Loucy (cell line): ENCODE results near the gene CTIF.

Experiments used
- H2AFZ ChIP-seq: fragments of 200-600 bp; sonication (generic); 2 replicates; pipeline ENCODE4 v1.6.0; 2016; ENCODE audit warnings: antibody characterized with exemption, mild to moderate bottlenecking, low read length, moderate library complexity
- H3F3A ChIP-seq: fragments of 200-600 bp; 2 replicates; pipeline ENCODE4 v1.6.0; 2016; ENCODE audit warnings: antibody characterized with exemption, low read depth, mild to moderate bottlenecking
- H3K27me3 ChIP-seq: fragments of 200-600 bp; sonication (generic); 2 replicates; pipeline ENCODE4 v1.6.1; 2014; ENCODE audit warnings: low read length, mild to moderate bottlenecking; ENCODE audit not compliant: insufficient read depth, poor library complexity, severe bottlenecking
- H3K36me3 ChIP-seq: fragments of 200-600 bp; sonication (generic); 2 replicates; pipeline ENCODE4 v1.6.1; 2016; ENCODE audit warnings: low read length; ENCODE audit not compliant: insufficient read depth
- H3K4me1 ChIP-seq: fragments of 200-600 bp; sonication (generic); 2 replicates; pipeline ENCODE4 v1.5.1; 2014; ENCODE audit warnings: low read length, mild to moderate bottlenecking; ENCODE audit not compliant: insufficient read depth, poor library complexity, severe bottlenecking
- H3K4me2 ChIP-seq: fragments of 200-600 bp; sonication (generic); 2 replicates; pipeline ENCODE4 v1.6.0; 2014; ENCODE audit warnings: antibody characterized with exemption, low read length, low read depth, mild to moderate bottlenecking; ENCODE audit not compliant: poor library complexity, severe bottlenecking
- H3K4me3 ChIP-seq: fragments of 200-600 bp; sonication (generic); 2 replicates; pipeline ENCODE4 v1.5.1; 2014; ENCODE audit warnings: low read length, mild to moderate bottlenecking, mixed read lengths; ENCODE audit not compliant: poor library complexity, severe bottlenecking
- H3K79me2 ChIP-seq: fragments of 200-600 bp; sonication (generic); 2 replicates; pipeline ENCODE4 v1.6.1; 2014; ENCODE audit warnings: low read length; ENCODE audit not compliant: insufficient read depth
- H3K9ac ChIP-seq: fragments of 200-600 bp; sonication (generic); 2 replicates; pipeline ENCODE4 v1.6.0; 2014; ENCODE audit warnings: mild to moderate bottlenecking, low read depth, low read length, moderate library complexity; ENCODE audit not compliant: poor library complexity, severe bottlenecking
- H3K9me2 ChIP-seq: fragments of 200-600 bp; sonication (generic); replicated peaks from 2 replicates; pipeline ENCODE4 v1.6.1; 2016; ENCODE audit warnings: low read depth, low read length, mixed read lengths
- H3K9me3 ChIP-seq: fragments of 200-600 bp; sonication (generic); 2 replicates; pipeline ENCODE4 v1.6.1; 2014; ENCODE audit warnings: mild to moderate bottlenecking, antibody characterized with exemption, low read length, low read depth; ENCODE audit not compliant: insufficient read depth
- H4K20me1 ChIP-seq: fragments of 200-600 bp; sonication (generic); 2 replicates; pipeline ENCODE4 v1.6.0; 2014; ENCODE audit warnings: antibody characterized with exemption, low read length, mild to moderate bottlenecking; ENCODE audit not compliant: insufficient read depth, poor library complexity, severe bottlenecking
- CTCF ChIP-seq: fragments of 200-600 bp; sonication (generic); conservative IDR thresholded peaks from 2 replicates; pipeline ENCODE4 v1.5.1; 2014; ENCODE audit warnings: mild to moderate bottlenecking, antibody characterized with exemption, low read length
- EZH2phosphoT487 ChIP-seq: fragments of 200-600 bp; IDR thresholded peaks from 2 replicates; pipeline ENCODE4 v1.6.1; 2018; ENCODE audit warnings: antibody characterized with exemption, mild to moderate bottlenecking, moderate library complexity, borderline replicate concordance

Gene CTIF

GRCh38 chr18:48808476-48808875 lies 269.6 kb downstream of the CTIF start:
- Histone ChIP-seq H3K4me2 (no peak overlapping the region), H3K4me3 (no peak overlapping the region), H3K9ac (no peak overlapping the region), H3K36me3 (no peaks in the 10 kb centered on the region), H3F3A (0 out of 2 replicates have a peak, but pooled peaks cover 3% of the 10 kb centered on the region), H3K9me3 (no peaks in the 10 kb centered on the region), H3K79me2 (no peaks in the 10 kb centered on the region), H3K27me3 (no peaks in the 10 kb centered on the region), H2AFZ (no peak overlapping the region), H3K4me1 (peaks cover 30% of the 10 kb centered on the region), H4K20me1 (no peaks in the 10 kb centered on the region), H3K9me2 (no peaks in the 10 kb centered on the region)
- TF ChIP-seq EZH2phosphoT487: no peak
- TF ChIP-seq CTCF: no peak

- no peak overlapping the region for H3K9ac ChIP-seq
- H3K4me3 ChIP-seq: no peak overlapping the region
- no peaks in the 10 kb centered on the region for H3K27me3 ChIP-seq
- H3K9me3 ChIP-seq: no peaks in the 10 kb centered on the region
- no peaks in the 10 kb centered on the region for H3K36me3 ChIP-seq
- no peak overlapping the region for H2AFZ ChIP-seq
- H3K4me1 ChIP-seq: peaks cover 39% of the 10 kb centered on the region
- H3K9me2 ChIP-seq: no peaks in the 10 kb centered on the region
- H3K79me2 ChIP-seq: no peaks in the 10 kb centered on the region
- 0 out of 2 replicates have a peak, but pooled peaks cover 3% of the 10 kb centered on the region for H3F3A ChIP-seq
- H3K4me2 ChIP-seq: no peak overlapping the region
- H4K20me1 ChIP-seq: no peaks in the 10 kb centered on the region
- no peak for TF ChIP-seq CTCF
- TF ChIP-seq EZH2phosphoT487: no peak
Observed at GRCh38 chr18:48809365-48809764, 270.5 kb downstream of the CTIF start.

GRCh38 chr18:48810805-48811204 lies 272.0 kb downstream of the CTIF start:
- H3K4me1 ChIP-seq: peaks cover 43% of the 10 kb centered on the region
- no peak overlapping the region for H3K4me2 ChIP-seq
- no peak overlapping the region for H3K4me3 ChIP-seq
- H2AFZ ChIP-seq: no peak overlapping the region
- no peaks in the 10 kb centered on the region for H3K36me3 ChIP-seq
- H4K20me1 ChIP-seq: no peaks in the 10 kb centered on the region
- no peaks in the 10 kb centered on the region for H3K9me2 ChIP-seq
- H3K79me2 ChIP-seq: no peaks in the 10 kb centered on the region
- H3K9ac ChIP-seq: no peak overlapping the region
- 0 out of 2 replicates have a peak, but pooled peaks cover 3% of the 10 kb centered on the region for H3F3A ChIP-seq
- H3K9me3 ChIP-seq: no peaks in the 10 kb centered on the region
- no peaks in the 10 kb centered on the region for H3K27me3 ChIP-seq
- no peak for TF ChIP-seq EZH2phosphoT487
- TF ChIP-seq CTCF: no peak
